Spleen (tissue), 11 donors: ENCODE measurements around the gene ABCG2. TPM values are rescaled to one million over a fixed set of nuclear protein-coding genes. Genes with fewer than 3 reads are reported as not detected.
A peak's percentile ranks its signal among the peaks of the same experiment; 100 is the strongest.
"Not testable (repeated sequence)": the region's sequence is repeated elsewhere in the genome, so short reads cannot be mapped to it uniquely, and the experiment has no call there.

ENCODE experiments used
- DNase-seq: peaks from one replicate; pipeline ENCODE4 v3.0.0-alpha.2; 2020
- H3K27ac ChIP-seq, 8 donors: fragments of 200-600 bp; sonication (generic) in 7 of 8; 1 replicate in 4 of 8; 2 replicates in 4 of 8; pipeline versions ENCODE4 v1.5.0 to v1.8.0; 2016 to 2021; ENCODE audit warnings: inconsistent platforms in 4 of 8, mild to moderate bottlenecking in 4 of 8, moderate library complexity in 1 of 8
- H3K27me3 ChIP-seq, 7 donors: fragments of 200-600 bp; sonication (generic) in 6 of 7; replicated peaks in 1 of 7; 1 replicate in 4 of 7; 2 replicates in 3 of 7; pipeline versions ENCODE4 v1.5.0 to v1.8.0; 2016 to 2021; ENCODE audit warnings: inconsistent platforms in 3 of 7, mild to moderate bottlenecking in 1 of 7
- H3K36me3 ChIP-seq, 6 donors: fragments of 200-600 bp; sonication (generic) in 5 of 6; 1 replicate in 4 of 6; 2 replicates in 2 of 6; pipeline versions ENCODE4 v1.5.0 to v1.8.0; 2016 to 2021; ENCODE audit warnings: inconsistent platforms in 2 of 6
- H3K4me1 ChIP-seq, 6 donors: fragments of 200-600 bp; sonication (generic) in 5 of 6; 1 replicate in 3 of 6; 2 replicates in 3 of 6; pipeline versions ENCODE4 v1.5.0 to v1.8.0; 2016 to 2021; ENCODE audit warnings: inconsistent platforms in 3 of 6
- H3K4me3 ChIP-seq, 8 donors: fragments of 200-600 bp; sonication (generic) in 7 of 8; 1 replicate in 4 of 8; 2 replicates in 4 of 8; pipeline versions ENCODE4 v1.5.0 to v1.8.0; 2016 to 2021; ENCODE audit warnings: inconsistent platforms in 4 of 8, mild to moderate bottlenecking in 4 of 8, moderate library complexity in 2 of 8
- H3K9me3 ChIP-seq, 8 donors: fragments of 200-600 bp; sonication (generic) in 7 of 8; 1 replicate in 4 of 8; 2 replicates in 4 of 8; pipeline versions ENCODE4 v1.5.0 to v1.8.0; 2016 to 2021; ENCODE audit warnings: inconsistent platforms in 4 of 8
- POLR2A ChIP-seq, 3 donors: fragments of 450-650 bp; IDR thresholded peaks; one replicate each; pipeline ENCODE4 v1.5.1; 2017; ENCODE audit warnings: antibody characterized with exemption in 3 of 3, mild to moderate bottlenecking in 1 of 3
- POLR2AphosphoS5 ChIP-seq, 3 donors: sonication (generic); formaldehyde crosslinking; IDR thresholded peaks; one replicate each; pipeline ENCODE4 v1.5.1; 2017; ENCODE audit warnings: antibody characterized with exemption in 3 of 3
- WGBS, 5 donors: extraction: QIAGEN DNeasy Blood & Tissue Kit in 3 of 5; methylation state at CpG; one replicate each; pipeline versions ENCODE4 v1.1.5 to v1.1.7; 2013 to 2018; 5-methylcytosine and 5-hydroxymethylcytosine counted together
- intact Hi-C: fragments of 100-400 bp; cut with DNase I; formaldehyde crosslinking; loops from one replicate; pipeline ENCODE4 v1.15.0; 2023; ENCODE audit warnings: low total_unique reads
- polyA plus RNA-seq, 3 donors: library from polyadenylated mRNA; stranded (reverse); fragments of 200-250 nt; gene quantifications; one replicate each; pipeline ENCODE4 v1.2.1, GENCODE V29; 2013
- total RNA-seq, 7 donors: library from RNA; depleted of rRNA in 3 of 7; stranded (reverse); fragments of >200 nt in 3 of 7; fragmentation: NEBNext Ultra II Directional in 4 of 7; extraction: Animal tissue kit (Norgen Biotek cat#: 25700) in 4 of 7; gene quantifications; one replicate each; pipeline versions ENCODE4 v1.1.0 to v1.2.1, GENCODE V29; 2016 to 2021
- TF ChIP-seq, protein P1 (sequence below), 11 experiments: fragments of 200-600 bp in 7 of 11; fragments of 450-650 bp in 4 of 11; sonication (generic) in 4 of 11; IDR thresholded peaks in 8 of 11; conservative IDR thresholded peaks in 3 of 11; 1 replicate in 7 of 11; 2 replicates in 4 of 11; pipeline versions ENCODE4 v1.4.0 to v1.8.0; 2016 to 2021; ENCODE audit warnings: antibody characterized with exemption in 11 of 11, inconsistent platforms in 4 of 11, mild to moderate bottlenecking in 1 of 11
- donor health status: healthy with polysubstance abuse.
- donor health status: DM: no; HTN: no; CAD: no; lungs with moderate emphysema.
- donor health status: DM: no; HTN: no; CAD: no.
- donor health status: Bipolar disorder and iron deficiency.
- donor health status: healthy.
- donor health status: DM: no; HTN: no; CAD: no.
- donor health status: DM: yes; HTN: yes; CAD: no.

Gene ABCG2
- total and polyA plus RNA-seq, 10 donors = 0.12 to 3.0 (median 1.4) TPM

- DNase-seq = no peak
- Histone ChIP-seq H3K4me1 (peaks cover 4 to 19% (median 16%) of the 10 kb centered on the region in 6 donors), H3K4me3 (no peak overlapping the region), H3K36me3 (no peaks in the 10 kb centered on the region), H3K27ac (no peak overlapping the region), H3K27me3 (peaks cover 0 to 21% (median 5%) of the 10 kb centered on the region in 7 donors), H3K9me3 (peaks cover 0 to 16% (median 7%) of the 10 kb centered on the region in 8 donors)
- intact Hi-C loops = no loop called here
- no peak for TF ChIP-seq POLR2A (IDR thresholded peaks at IDR 0.05)
- TF ChIP-seq POLR2AphosphoS5 (IDR thresholded peaks at IDR 0.05) = no peak
- TF ChIP-seq, protein P1, sequence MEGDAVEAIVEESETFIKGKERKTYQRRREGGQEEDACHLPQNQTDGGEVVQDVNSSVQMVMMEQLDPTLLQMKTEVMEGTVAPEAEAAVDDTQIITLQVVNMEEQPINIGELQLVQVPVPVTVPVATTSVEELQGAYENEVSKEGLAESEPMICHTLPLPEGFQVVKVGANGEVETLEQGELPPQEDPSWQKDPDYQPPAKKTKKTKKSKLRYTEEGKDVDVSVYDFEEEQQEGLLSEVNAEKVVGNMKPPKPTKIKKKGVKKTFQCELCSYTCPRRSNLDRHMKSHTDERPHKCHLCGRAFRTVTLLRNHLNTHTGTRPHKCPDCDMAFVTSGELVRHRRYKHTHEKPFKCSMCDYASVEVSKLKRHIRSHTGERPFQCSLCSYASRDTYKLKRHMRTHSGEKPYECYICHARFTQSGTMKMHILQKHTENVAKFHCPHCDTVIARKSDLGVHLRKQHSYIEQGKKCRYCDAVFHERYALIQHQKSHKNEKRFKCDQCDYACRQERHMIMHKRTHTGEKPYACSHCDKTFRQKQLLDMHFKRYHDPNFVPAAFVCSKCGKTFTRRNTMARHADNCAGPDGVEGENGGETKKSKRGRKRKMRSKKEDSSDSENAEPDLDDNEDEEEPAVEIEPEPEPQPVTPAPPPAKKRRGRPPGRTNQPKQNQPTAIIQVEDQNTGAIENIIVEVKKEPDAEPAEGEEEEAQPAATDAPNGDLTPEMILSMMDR (IDR thresholded peaks at IDR 0.05 in 8 of 11, conservative IDR thresholded peaks at IDR 0.05 in 3 of 11) = no peak
These were observed 4.2 kb upstream of the ABCG2 start for GRCh38 chr4:88162626-88163025.

GRCh38 chr4:88159229-88159725, 838 bp upstream of the ABCG2 start:
- H3K27ac ChIP-seq = peak overlapping the region in 4 of 8 donors; percentile 18 to 47 (median 35)

GRCh38 chr4:88158038-88158488, 376 bp downstream of the ABCG2 start:
- Histone ChIP-seq H3K27me3 (peaks cover 0 to 21% (median 5%) of the 10 kb centered on the region in 7 donors), H3K27ac (peak overlapping the region in 2 of 8 donors; percentile 29 to 41), H3K36me3 (no peaks in the 10 kb centered on the region), H3K9me3 (no peaks in the 10 kb centered on the region), H3K4me3 (peak overlapping the region; percentile 50 to 81 (median 56)), H3K4me1 (peaks cover 4 to 19% (median 16%) of the 10 kb centered on the region in 6 donors)
- no peak for TF ChIP-seq POLR2AphosphoS5 (IDR thresholded peaks at IDR 0.05)
- TF ChIP-seq POLR2A (IDR thresholded peaks at IDR 0.05) = no peak
- TF ChIP-seq, protein P1 (IDR thresholded peaks at IDR 0.05 in 8 of 11, conservative IDR thresholded peaks at IDR 0.05 in 3 of 11) = no peak
- no peak for DNase-seq
- intact Hi-C loops = no loop called here
- 4 to 10% (median 8%) methylated on average over 12 of the region's 12 CpGs for WGBS, 5 donors

More at GRCh38 chr4:88159229-88159725, 838 bp upstream of the ABCG2 start:
- H3K27me3 ChIP-seq = peaks cover 0 to 21% (median 5%) of the 10 kb centered on the region in 7 donors
- H3K4me3 ChIP-seq = peak overlapping the region; percentile 50 to 81 (median 56)
- no peak for DNase-seq
- H3K36me3 ChIP-seq = no peaks in the 10 kb centered on the region
- 19 to 27% (median 21%) methylated on average over 14 of the region's 14 CpGs for WGBS, 5 donors
- H3K4me1 ChIP-seq = peaks cover 4 to 19% (median 16%) of the 10 kb centered on the region in 6 donors
- intact Hi-C loops = no loop called here
- H3K9me3 ChIP-seq = peaks cover 0 to 6% (median 4%) of the 10 kb centered on the region in 8 donors
- TF ChIP-seq POLR2AphosphoS5 (IDR thresholded peaks at IDR 0.05) (no peak), POLR2A (IDR thresholded peaks at IDR 0.05) (no peak)
- TF ChIP-seq, protein P1 (IDR thresholded peaks at IDR 0.05 in 8 of 11, conservative IDR thresholded peaks at IDR 0.05 in 3 of 11) = no peak

GRCh38 chr4:88152331-88152730, 6.1 kb downstream of the ABCG2 start:
- H3K4me1 ChIP-seq, H3K27ac ChIP-seq, H3K9me3 ChIP-seq, DNase-seq, H3K27me3 ChIP-seq, H3K36me3 ChIP-seq, H3K4me3 ChIP-seq, intact Hi-C loops: not testable (repeated sequence)
- WGBS, 5 donors = 91 to 98% (median 95%) methylated on average over 8 of the region's 8 CpGs
